Brain microvascular endothelial cell (primary cell): ENCODE data around the gene ASPSCR1.

Experiments
- DNase-seq: peaks from one replicate; pipeline ENCODE4 v3.0.0-alpha.2; 2020
- H3K27ac ChIP-seq: fragments of 250-450 bp; sonication (Bioruptor Pico); 2 replicates; pipeline ENCODE4 v1.5.1; 2020; ENCODE audit warnings: mild to moderate bottlenecking, moderate library complexity
- H3K27me3 ChIP-seq: fragments of 250-450 bp; sonication (Bioruptor Pico); replicated peaks from 2 replicates; pipeline ENCODE4 v1.5.1; 2020; ENCODE audit warnings: mild to moderate bottlenecking
- H3K36me3 ChIP-seq: fragments of 250-450 bp; sonication (Bioruptor Pico); replicated peaks from 2 replicates; pipeline ENCODE4 v1.5.1; 2020; ENCODE audit warnings: mild to moderate bottlenecking
- H3K4me3 ChIP-seq: 2 replicates; pipeline ENCODE4 v1.5.1; 2011; ENCODE audit warnings: low read depth, mild to moderate bottlenecking, control low read depth, low read length, moderate library complexity
- CTCF ChIP-seq: IDR thresholded peaks from 2 replicates; pipeline ENCODE4 v1.5.1; 2011; ENCODE audit warnings: low read depth, mild to moderate bottlenecking, moderate library complexity, low read length, control low read depth, inconsistent platforms; ENCODE audit errors: missing control alignments
- in situ Hi-C: cut with HindIII; loops from 2 replicates; pipeline ENCODE4 v1.10.0; 2017; ENCODE audit warnings: low sequenced_read_pairs, low pct_ligation_motif_present

The ASPSCR1 gene

GRCh38 chr17:81984773-81985410 lies 7.5 kb downstream of the ASPSCR1 start:
- H3K27me3 ChIP-seq, result no peaks in the 10 kb centered on the region
- TF ChIP-seq CTCF, result no peak
- H3K27ac ChIP-seq, result no peak overlapping the region
- no peak overlapping the region for H3K4me3 ChIP-seq
- H3K36me3 ChIP-seq, result peaks cover 13% of the 10 kb centered on the region
- no peak for DNase-seq
- in situ Hi-C loops, result no loop called here

GRCh38 chr17:81986606-81987005 lies 9.2 kb downstream of the ASPSCR1 start:
- no peak for DNase-seq
- Histone ChIP-seq H3K36me3 (peaks cover 13% of the 10 kb centered on the region), H3K27me3 (no peaks in the 10 kb centered on the region), H3K27ac (no peak overlapping the region), H3K4me3 (no peak overlapping the region)
- TF ChIP-seq CTCF, result no peak
- in situ Hi-C loops, result no loop called here

- in situ Hi-C loops, result no loop called here
- no peak for TF ChIP-seq CTCF
Observed at GRCh38 chr17:81987161-81987770, 9.8 kb downstream of the ASPSCR1 start.

GRCh38 chr17:81990836-81991683 lies 13.6 kb downstream of the ASPSCR1 start:
- no peak for TF ChIP-seq CTCF
- in situ Hi-C loops, result no loop called here
- H3K27ac ChIP-seq, result no peak overlapping the region
- no peaks in the 10 kb centered on the region for H3K36me3 ChIP-seq
- H3K4me3 ChIP-seq, result no peak overlapping the region
- no peaks in the 10 kb centered on the region for H3K27me3 ChIP-seq
- DNase-seq, result no peak

More at GRCh38 chr17:81987161-81987770, 9.8 kb downstream of the ASPSCR1 start:
- no peak overlapping the region for H3K27ac ChIP-seq
- H3K27me3 ChIP-seq, result no peaks in the 10 kb centered on the region
- peaks cover 13% of the 10 kb centered on the region for H3K36me3 ChIP-seq
- no peak for DNase-seq
- H3K4me3 ChIP-seq, result no peak overlapping the region

GRCh38 chr17:81991684-81992305 lies 14.4 kb downstream of the ASPSCR1 start:
- peak; percentile 22 for DNase-seq
- Histone ChIP-seq H3K27ac (no peak overlapping the region), H3K36me3 (no peaks in the 10 kb centered on the region), H3K27me3 (no peaks in the 10 kb centered on the region), H3K4me3 (no peak overlapping the region)
- in situ Hi-C loops, result no loop called here
- no peak for TF ChIP-seq CTCF
